HG02610 (cell line): ENCODE results near the gene TULP3.

Source experiments
- ATAC-seq: cut with Tn5 transposase; IDR thresholded peaks from one replicate; pipeline ENCODE4 v1.9.1; 2021; ENCODE audit warnings: mild to moderate bottlenecking, moderate library complexity; ENCODE audit not compliant: unreplicated experiment

TULP3 gene

GRCh38 chr12:2925322-2925995, 34.8 kb downstream of the TULP3 start:
- ATAC-seq, result no peak

DNA sequence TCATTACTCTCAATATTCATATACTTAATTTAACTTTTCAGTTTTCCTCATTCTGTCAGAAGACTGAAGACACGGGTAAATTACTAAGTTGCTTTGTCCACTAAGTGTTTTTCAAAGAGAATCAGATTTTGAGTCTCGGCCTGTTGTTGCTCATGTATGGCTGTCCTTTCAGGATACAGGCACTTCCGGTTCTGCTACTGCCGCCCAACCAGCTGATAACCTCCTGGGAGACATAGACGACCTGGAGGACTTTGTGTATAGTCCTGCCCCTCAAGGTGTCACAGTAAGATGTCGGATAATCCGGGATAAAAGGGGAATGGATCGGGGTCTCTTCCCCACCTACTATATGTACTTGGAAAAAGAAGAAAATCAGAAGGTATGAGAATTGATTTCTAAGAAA, 40.2 kb downstream of the TULP3 start:
- ATAC-seq, result no peak

- ATAC-seq, result no peak
These were observed 42.9 kb downstream of the TULP3 start for GRCh38 chr12:2933586-2933985.

- no peak for ATAC-seq
These were observed 43.7 kb downstream of the TULP3 start for GRCh38 chr12:2934371-2934770.

GRCh38 chr12:2936301-2936700, 45.6 kb downstream of the TULP3 start:
- no peak for ATAC-seq

GRCh38 chr12:2937500-2937899, 46.8 kb downstream of the TULP3 start:
- no peak for ATAC-seq

- no peak for ATAC-seq
These were observed 48.5 kb downstream of the TULP3 start for GRCh38 chr12:2939191-2939590.

DNA sequence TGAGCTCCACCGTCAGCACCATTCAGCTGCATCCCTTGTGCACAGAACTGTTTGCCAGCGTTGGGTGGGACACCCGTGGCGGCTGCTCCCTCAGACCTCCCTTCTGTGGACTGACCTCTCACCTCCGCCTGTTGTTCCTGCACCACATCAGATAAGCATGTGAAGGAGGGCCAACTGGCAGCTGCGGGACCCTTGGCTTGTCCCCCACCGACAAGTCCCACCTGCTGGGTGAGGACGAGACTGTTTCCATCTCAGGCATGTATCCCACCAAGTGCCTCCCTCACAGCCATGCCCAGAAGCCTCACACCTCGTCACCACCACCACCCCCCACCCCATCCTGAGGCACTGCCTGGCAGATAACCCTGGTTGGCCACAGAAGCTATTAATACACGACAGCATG, 49.9 kb downstream of the TULP3 start:
- ATAC-seq, result no peak

GRCh38 chr12:2941524-2941923, 50.8 kb downstream of the TULP3 start:
- ATAC-seq, result no peak

DNA sequence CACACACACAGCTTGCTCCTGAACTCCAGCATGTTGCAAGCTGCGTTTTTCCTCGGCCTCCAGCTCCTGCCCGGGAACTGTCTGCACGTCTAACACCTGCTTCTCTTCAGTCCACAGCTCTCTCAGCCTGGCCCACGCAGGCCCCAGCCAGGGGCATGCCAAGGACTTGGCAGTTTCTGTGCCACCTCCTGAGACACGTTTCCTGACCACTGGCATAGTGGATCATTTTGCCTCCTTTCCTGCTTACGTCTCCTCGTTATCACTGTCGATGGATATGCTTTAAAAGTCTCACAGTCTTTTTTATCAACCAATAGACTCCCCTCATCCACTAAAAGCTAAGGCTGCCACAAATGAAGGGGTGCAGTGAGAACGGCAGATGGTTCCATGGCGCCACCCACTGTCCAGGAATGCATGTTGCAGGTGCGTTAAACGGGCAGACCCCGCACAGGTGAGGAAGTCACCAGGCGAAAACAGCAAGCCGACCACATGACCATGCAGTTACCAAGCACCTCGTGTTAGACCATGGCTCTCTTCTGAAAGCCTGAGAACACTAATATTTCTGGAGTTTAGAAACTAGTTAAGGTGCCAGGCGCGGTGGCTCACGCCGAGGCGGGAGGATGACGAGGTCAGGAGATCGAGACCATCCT, 53.8 kb downstream of the TULP3 start:
- ATAC-seq, result no peak

DNA sequence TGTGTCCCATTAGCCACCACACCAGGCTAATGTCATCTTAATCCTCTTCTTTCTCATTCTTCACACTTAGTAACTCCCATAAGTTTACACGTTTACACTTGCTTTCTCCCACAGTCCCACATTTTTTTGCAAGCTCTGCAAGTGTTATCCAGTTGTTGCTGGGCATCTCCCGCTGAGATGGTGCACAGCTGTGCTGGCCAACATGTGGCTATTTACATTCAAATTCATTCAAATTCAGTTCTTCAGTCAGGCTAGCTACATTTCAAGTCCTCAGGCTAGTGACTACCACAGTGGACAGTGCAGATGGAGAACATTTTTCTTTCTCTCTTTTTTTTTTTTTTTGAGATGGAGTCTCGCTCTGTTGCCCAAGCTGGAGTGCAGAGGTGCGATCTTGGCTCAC, 58.7 kb downstream of the TULP3 start:
- no peak for ATAC-seq

GRCh38 chr12:2955888-2956287, 65.2 kb downstream of the TULP3 start:
- no peak for ATAC-seq

GRCh38 chr12:2957816-2958431, 67.2 kb downstream of the TULP3 start:
- ATAC-seq, result no peak

- no peak for ATAC-seq
These were observed 67.9 kb downstream of the TULP3 start for GRCh38 chr12:2958432-2959191.

- no peak for ATAC-seq
These were observed 68.5 kb downstream of the TULP3 start, which contains the start of gene TEAD4 for GRCh38 chr12:2959192-2959504. TSS of gene TEAD4 (plus strand) at chr12:2959397.

- no peak for ATAC-seq
These were observed 69.1 kb downstream of the TULP3 start for GRCh38 chr12:2959505-2960389.

- ATAC-seq, result no peak
These were observed 69.8 kb downstream of the TULP3 start for GRCh38 chr12:2960390-2960956.

DNA sequence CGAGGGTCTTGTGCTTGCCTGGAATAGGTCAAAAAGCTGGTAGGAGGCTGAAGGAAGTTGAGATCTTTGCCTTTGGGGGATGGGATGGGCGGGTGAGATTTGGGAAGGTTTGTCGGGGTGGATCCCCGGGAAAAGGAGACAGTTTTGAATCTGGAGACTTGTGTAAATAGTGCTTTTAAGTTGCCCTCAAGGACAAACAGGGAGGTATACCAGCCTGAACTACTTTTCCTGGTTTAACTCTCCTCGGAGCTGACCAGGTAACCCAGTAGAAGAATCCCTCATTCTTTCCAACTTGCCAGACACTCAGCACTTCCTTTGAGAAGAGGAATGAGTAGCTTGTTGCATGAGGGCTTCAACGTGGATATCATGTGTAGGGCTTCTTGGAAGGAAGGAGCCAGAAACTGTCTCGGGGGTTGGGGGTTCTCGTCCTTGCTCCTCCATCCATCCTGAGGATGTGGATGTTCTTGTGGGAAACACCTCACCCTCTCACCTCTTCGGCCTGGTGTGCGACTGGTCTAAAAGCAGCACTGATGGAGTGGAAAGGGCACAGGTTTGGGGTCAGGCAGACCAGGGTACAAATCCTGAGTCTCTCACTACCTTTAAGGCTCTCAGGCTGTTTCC, 70.4 kb downstream of the TULP3 start:
- ATAC-seq, result no peak

GRCh38 chr12:2961705-2962104, 71.0 kb downstream of the TULP3 start:
- ATAC-seq, result no peak

DNA sequence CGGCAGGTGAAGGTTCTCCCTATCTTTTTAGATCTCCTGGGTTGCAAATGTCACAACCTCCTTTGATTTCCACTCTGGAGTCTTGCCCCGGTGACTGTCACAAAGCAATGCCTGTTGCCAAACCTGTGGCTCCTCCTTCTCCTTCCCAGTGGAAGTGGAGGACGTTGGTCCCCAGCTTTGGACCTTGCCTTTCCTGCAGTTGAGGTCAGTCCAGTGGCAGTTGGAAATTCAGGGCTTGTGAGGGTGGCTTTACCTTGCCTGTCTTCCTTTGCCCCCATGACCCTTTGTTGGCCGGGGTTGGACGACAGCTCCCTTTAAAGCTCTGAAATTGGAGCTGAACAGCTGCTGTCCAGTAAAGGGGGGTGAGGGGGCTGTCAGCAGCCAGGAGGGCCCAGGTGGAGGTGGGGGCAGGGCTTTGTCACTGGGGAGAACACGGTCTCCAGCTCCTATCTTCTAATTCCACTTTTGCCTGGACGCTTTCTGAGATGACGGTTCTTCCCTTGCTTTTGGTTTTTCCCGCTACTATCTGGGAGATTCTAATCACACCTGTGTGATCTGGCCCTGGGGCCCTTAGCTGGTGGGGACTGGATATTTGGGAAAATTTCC, 72.6 kb downstream of the TULP3 start:
- ATAC-seq, result no peak
